ENCODE results near the gene ICAM1. TPM values are rescaled to one million over a fixed set of nuclear protein-coding genes. Genes with fewer than 3 reads are reported as not detected.

ICAM1 gene
- total and polyA plus RNA-seq, 2 of the 13 experiments (the other 11 are each of a cell fraction or from before 2014, with no cell fraction given), result 37.9 to 98.4 TPM

DNA sequence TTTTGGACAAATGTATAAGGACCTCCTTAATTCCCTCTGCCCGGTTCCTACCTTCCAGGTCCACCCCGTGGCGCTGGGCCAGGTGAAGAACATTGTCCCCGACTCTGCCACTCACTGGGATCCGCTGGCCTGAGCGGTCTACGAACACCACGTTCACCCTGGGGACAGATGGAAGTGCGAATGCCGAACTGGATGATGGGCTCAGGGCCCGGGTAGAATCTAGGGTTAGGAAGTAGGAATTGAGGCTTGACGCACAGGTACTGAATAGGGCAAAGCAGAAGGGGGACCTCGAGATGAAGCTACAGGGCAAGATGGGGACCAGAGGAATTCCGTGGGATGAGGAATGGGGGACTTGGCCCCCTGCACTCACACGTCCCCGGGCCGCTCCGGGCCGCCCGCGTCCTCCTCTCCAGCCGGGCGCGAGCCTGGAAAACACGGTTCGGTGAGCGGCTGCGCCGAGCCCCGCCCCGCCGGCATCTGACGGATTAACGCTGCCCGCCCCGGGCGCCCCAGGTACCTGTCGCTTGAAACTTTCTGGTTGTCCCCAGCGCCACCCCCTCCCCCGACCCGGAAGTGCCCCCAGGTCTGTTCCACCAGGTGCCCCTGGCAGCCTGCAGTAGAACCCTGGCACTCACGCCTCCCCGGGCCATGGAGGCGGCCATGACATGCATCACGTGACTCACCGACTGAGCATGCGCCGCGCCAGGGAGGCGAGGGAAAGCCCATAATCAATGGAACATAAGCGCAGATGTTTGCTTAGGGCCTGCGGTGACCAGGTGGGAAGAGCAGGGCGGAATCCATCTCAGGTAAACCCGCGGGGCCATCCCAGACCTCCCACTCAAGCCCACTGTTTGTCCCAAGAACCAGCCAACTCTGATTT, 44.7 kb downstream of the ICAM1 start, which contains the start of gene FDX2 (continued):
- TF ChIP-seq, protein P1, sequence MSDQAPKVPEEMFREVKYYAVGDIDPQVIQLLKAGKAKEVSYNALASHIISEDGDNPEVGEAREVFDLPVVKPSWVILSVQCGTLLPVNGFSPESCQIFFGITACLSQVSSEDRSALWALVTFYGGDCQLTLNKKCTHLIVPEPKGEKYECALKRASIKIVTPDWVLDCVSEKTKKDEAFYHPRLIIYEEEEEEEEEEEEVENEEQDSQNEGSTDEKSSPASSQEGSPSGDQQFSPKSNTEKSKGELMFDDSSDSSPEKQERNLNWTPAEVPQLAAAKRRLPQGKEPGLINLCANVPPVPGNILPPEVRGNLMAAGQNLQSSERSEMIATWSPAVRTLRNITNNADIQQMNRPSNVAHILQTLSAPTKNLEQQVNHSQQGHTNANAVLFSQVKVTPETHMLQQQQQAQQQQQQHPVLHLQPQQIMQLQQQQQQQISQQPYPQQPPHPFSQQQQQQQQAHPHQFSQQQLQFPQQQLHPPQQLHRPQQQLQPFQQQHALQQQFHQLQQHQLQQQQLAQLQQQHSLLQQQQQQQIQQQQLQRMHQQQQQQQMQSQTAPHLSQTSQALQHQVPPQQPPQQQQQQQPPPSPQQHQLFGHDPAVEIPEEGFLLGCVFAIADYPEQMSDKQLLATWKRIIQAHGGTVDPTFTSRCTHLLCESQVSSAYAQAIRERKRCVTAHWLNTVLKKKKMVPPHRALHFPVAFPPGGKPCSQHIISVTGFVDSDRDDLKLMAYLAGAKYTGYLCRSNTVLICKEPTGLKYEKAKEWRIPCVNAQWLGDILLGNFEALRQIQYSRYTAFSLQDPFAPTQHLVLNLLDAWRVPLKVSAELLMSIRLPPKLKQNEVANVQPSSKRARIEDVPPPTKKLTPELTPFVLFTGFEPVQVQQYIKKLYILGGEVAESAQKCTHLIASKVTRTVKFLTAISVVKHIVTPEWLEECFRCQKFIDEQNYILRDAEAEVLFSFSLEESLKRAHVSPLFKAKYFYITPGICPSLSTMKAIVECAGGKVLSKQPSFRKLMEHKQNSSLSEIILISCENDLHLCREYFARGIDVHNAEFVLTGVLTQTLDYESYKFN (CRISPR knock-in tag; conservative IDR thresholded peaks at IDR 0.05), result peak; percentile 41; the same call in 1 of the 2 replicates
- TF ChIP-seq PAX8 (CRISPR knock-in tag; IDR thresholded peaks at IDR 0.05; ENCODE audit: borderline replicate concordance), result 0 out of 2 replicates have a peak, but pooled peaks have one; percentile 68
- peak; percentile 82; the same call in 1 of the 2 replicates for TF ChIP-seq ZNF274 (CRISPR knock-in tag; IDR thresholded peaks at IDR 0.05)
- TF ChIP-seq HOXA3 (CRISPR knock-in tag; IDR thresholded peaks at IDR 0.05), result peak; percentile 62; the same call in 1 of the 2 replicates
- peak; percentile 97 for TF ChIP-seq RAD51 (IDR thresholded peaks at IDR 0.05; ENCODE audit: borderline replicate concordance)
- no peak for TF ChIP-seq SNAI1 (CRISPR knock-in tag; IDR thresholded peaks at IDR 0.05; ENCODE audit: borderline replicate concordance)
- 0 out of 2 replicates have a peak, but pooled peaks have one; percentile 42 for TF ChIP-seq MED1 (CRISPR knock-in tag; IDR thresholded peaks at IDR 0.05)
- TF ChIP-seq, protein P2, sequence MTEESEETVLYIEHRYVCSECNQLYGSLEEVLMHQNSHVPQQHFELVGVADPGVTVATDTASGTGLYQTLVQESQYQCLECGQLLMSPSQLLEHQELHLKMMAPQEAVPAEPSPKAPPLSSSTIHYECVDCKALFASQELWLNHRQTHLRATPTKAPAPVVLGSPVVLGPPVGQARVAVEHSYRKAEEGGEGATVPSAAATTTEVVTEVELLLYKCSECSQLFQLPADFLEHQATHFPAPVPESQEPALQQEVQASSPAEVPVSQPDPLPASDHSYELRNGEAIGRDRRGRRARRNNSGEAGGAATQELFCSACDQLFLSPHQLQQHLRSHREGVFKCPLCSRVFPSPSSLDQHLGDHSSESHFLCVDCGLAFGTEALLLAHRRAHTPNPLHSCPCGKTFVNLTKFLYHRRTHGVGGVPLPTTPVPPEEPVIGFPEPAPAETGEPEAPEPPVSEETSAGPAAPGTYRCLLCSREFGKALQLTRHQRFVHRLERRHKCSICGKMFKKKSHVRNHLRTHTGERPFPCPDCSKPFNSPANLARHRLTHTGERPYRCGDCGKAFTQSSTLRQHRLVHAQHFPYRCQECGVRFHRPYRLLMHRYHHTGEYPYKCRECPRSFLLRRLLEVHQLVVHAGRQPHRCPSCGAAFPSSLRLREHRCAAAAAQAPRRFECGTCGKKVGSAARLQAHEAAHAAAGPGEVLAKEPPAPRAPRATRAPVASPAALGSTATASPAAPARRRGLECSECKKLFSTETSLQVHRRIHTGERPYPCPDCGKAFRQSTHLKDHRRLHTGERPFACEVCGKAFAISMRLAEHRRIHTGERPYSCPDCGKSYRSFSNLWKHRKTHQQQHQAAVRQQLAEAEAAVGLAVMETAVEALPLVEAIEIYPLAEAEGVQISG (CRISPR knock-in tag; IDR thresholded peaks at IDR 0.05), result peak; percentile 46; the same call in 1 of the 2 replicates
- 0 out of 2 replicates have a peak, but pooled peaks have one; percentile 28 for TF ChIP-seq ZNF207 (IDR thresholded peaks at IDR 0.05; ENCODE audit: borderline replicate concordance)
- TF ChIP-seq MAFG (CRISPR knock-in tag; IDR thresholded peaks at IDR 0.05), result no peak
- peak; percentile 43; the same call in 1 of the 2 replicates for TF ChIP-seq IRF9 (CRISPR knock-in tag; IDR thresholded peaks at IDR 0.05; ENCODE audit: borderline replicate concordance)
- TF ChIP-seq BRF2 (CRISPR knock-in tag; IDR thresholded peaks at IDR 0.05), result no peak
- TF ChIP-seq ZNF441 (CRISPR knock-in tag; IDR thresholded peaks at IDR 0.05; ENCODE audit: borderline replicate concordance), result no peak
- TF ChIP-seq YY1 (IDR thresholded peaks at IDR 0.05; ENCODE audit: insufficient read depth, insufficient replicate concordance, low read depth, low read length), result peak; percentile 99
- TF ChIP-seq ZBTB20 (CRISPR knock-in tag; IDR thresholded peaks at IDR 0.05; ENCODE audit: borderline replicate concordance, low read depth), result peak; percentile 27; the same call in 1 of the 2 replicates
- no peak for TF ChIP-seq ZSCAN9 (CRISPR knock-in tag; IDR thresholded peaks at IDR 0.05; ENCODE audit: borderline replicate concordance)
- TF ChIP-seq HNRNPLL (IDR thresholded peaks at IDR 0.05; ENCODE audit: low read depth, low read length, poor library complexity, severe bottlenecking), result peak; percentile 53
- no peak for TF ChIP-seq SNAPC5 (CRISPR knock-in tag; IDR thresholded peaks at IDR 0.05; ENCODE audit: borderline replicate concordance)
- no peak for TF ChIP-seq MEIS1 (CRISPR knock-in tag; IDR thresholded peaks at IDR 0.05; ENCODE audit: borderline replicate concordance)

Measured in HepG2 (cell line).